ENCODE data around the gene PLOD1.
"Not testable (repeated sequence)": the region's sequence is repeated elsewhere in the genome, so short reads cannot be mapped to it uniquely, and the experiment has no call there.

The PLOD1 gene

DNA sequence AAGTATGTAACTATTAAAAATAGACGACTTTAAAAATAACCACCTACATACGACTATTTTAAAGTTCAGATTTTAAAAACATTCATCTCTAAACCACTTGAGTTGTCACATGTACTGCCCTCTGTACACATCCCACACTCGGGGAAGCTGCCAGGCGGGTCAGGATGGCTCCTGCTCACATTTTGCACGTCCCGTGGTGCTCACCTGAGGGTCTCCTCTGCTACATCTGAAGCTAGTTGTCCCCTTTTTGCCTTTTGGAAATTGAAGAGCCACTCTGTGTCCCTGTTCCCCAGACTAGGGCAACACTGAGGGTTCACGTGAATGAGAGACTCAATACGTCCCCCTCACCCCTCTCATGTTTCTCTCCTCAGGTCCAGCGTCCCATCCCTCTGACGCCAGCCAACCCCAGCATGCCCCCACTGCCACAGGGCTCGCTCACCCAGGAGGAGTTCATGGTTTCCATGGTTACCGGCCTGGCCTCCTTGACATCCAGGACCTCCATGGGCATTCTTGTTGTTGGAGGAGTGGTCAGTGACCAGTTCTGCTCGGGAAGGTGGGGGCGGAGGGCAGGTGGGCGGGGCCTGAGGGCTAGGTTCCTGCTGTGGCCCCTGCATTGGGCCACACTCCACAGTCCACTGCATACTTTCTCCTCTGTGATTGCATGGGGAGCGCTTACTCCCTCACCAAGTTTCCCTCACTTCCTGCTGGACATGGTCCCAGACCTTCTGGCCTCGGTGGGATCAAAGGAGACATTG lies 71.8 kb downstream of the PLOD1 start:
- Histone ChIP-seq H3K9ac (ENCODE audit: low read length) (no peak overlapping the region), H2AK5ac (ENCODE audit: low read length, severe bottlenecking) (no peak overlapping the region), H3K79me1 (replicated peaks; ENCODE audit: low read length, poor library complexity, severe bottlenecking) (peaks cover 18% of the 10 kb centered on the region), H2AFZ (ENCODE audit: low read depth, low read length) (no peak overlapping the region), H3K4ac (ENCODE audit: low read depth in 1 of 2, low read length in 2 of 2) (no peak overlapping the region), H3K4me3 (ENCODE audit: insufficient read depth in 1 of 2, low read depth in 1 of 2, low read length in 2 of 2) (no peak overlapping the region), H3K4me1 (ENCODE audit: control insufficient read depth, insufficient read depth, low read depth, low read length) (peaks cover 7% of the 10 kb centered on the region), H3K23ac (ENCODE audit: low read length in 2 of 2) (no peak overlapping the region), H2BK5ac (ENCODE audit: low read depth, low read length, poor library complexity, severe bottlenecking) (no peak overlapping the region), H3K27me3 (ENCODE audit: control insufficient read depth in 1 of 2, insufficient read depth in 1 of 2, low read length in 2 of 2) (no peaks in the 10 kb centered on the region), H2BK12ac (ENCODE audit: low read length in 2 of 2) (no peak overlapping the region), H4K91ac (ENCODE audit: low read length) (no peak overlapping the region), H3K9me3 (ENCODE audit: control insufficient read depth, low read length) (no peaks in the 10 kb centered on the region), H2BK15ac (ENCODE audit: low read depth, poor library complexity, severe bottlenecking) (no peak overlapping the region), H3K36me3 (ENCODE audit: control insufficient read depth in 1 of 2, insufficient read depth in 2 of 2, low read depth in 1 of 2, low read length in 2 of 2) (peaks cover 79 to 83% of the 10 kb centered on the region in 2 experiments), H3K18ac (ENCODE audit: low read depth in 1 of 2, low read length in 2 of 2) (no peak overlapping the region), H3K14ac (ENCODE audit: low read length in 2 of 2) (no peak overlapping the region), H3K4me2 (ENCODE audit: low read length, poor library complexity, severe bottlenecking) (no peak overlapping the region), H2BK120ac (ENCODE audit: low read depth, low read length) (no peak overlapping the region), H4K8ac (ENCODE audit: low read length) (no peak overlapping the region), H3K27ac (ENCODE audit: low read length, poor library complexity, severe bottlenecking) (no peak overlapping the region)
- no peak for DNase-seq
- WGBS = 95% methylated on average over 17 of the region's 17 CpGs

DNA sequence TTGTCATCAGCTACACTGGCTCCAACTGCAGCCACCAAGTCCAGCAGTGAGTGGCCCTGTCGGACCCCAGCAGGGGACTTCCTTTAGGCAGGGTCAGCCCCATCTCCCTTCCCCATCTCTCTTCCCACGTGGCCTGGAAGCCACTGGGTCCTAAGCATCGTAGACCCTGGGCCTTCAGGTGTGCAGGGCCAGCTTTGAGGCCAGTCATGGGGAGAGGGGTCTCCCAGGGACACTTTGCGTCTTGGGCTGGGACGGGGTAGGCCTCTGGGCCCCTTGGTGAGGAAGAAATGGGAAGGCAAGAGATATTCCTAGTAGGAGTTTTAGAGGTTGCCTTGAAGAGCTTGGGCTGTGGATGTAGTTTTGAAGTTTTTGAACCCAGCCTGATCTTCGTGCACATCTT lies 72.7 kb downstream of the PLOD1 start:
- 98% methylated on average over 6 of the region's 6 CpGs for WGBS
- H2BK5ac ChIP-seq (ENCODE audit: low read depth, low read length, poor library complexity, severe bottlenecking) = peak overlapping the region; percentile 12
- no peaks in the 10 kb centered on the region for H3K27me3 ChIP-seq (ENCODE audit: control insufficient read depth in 1 of 2, insufficient read depth in 1 of 2, low read length in 2 of 2)
- H3K4me3 ChIP-seq (ENCODE audit: insufficient read depth in 1 of 2, low read depth in 1 of 2, low read length in 2 of 2) = no peak overlapping the region
- no peak overlapping the region for H3K14ac ChIP-seq (ENCODE audit: low read length in 2 of 2)
- no peak overlapping the region for H2AK5ac ChIP-seq (ENCODE audit: low read length, severe bottlenecking)
- H3K4me2 ChIP-seq (ENCODE audit: low read length, poor library complexity, severe bottlenecking) = no peak overlapping the region
- no peak overlapping the region for H2AFZ ChIP-seq (ENCODE audit: low read depth, low read length)
- no peak overlapping the region for H3K4ac ChIP-seq (ENCODE audit: low read depth in 1 of 2, low read length in 2 of 2)
- H3K18ac ChIP-seq (ENCODE audit: low read depth in 1 of 2, low read length in 2 of 2) = no peak overlapping the region
- H2BK12ac ChIP-seq (ENCODE audit: low read length in 2 of 2) = no peak overlapping the region
- no peak overlapping the region for H2BK120ac ChIP-seq (ENCODE audit: low read depth, low read length)
- H3K9me3 ChIP-seq (ENCODE audit: control insufficient read depth, low read length) = no peaks in the 10 kb centered on the region
- H3K27ac ChIP-seq (ENCODE audit: low read length, poor library complexity, severe bottlenecking) = no peak overlapping the region
- no peak overlapping the region for H3K9ac ChIP-seq (ENCODE audit: low read length)
- peaks cover 18% of the 10 kb centered on the region for H3K79me1 ChIP-seq (replicated peaks; ENCODE audit: low read length, poor library complexity, severe bottlenecking)
- H3K4me1 ChIP-seq (ENCODE audit: control insufficient read depth, insufficient read depth, low read depth, low read length) = peaks cover 2% of the 10 kb centered on the region
- peaks cover 79 to 83% of the 10 kb centered on the region in 2 experiments for H3K36me3 ChIP-seq (ENCODE audit: control insufficient read depth in 1 of 2, insufficient read depth in 2 of 2, low read depth in 1 of 2, low read length in 2 of 2)
- no peak overlapping the region for H4K8ac ChIP-seq (ENCODE audit: low read length)
- H4K91ac ChIP-seq (ENCODE audit: low read length) = no peak overlapping the region
- no peak overlapping the region for H2BK15ac ChIP-seq (ENCODE audit: low read depth, poor library complexity, severe bottlenecking)
- H3K23ac ChIP-seq (ENCODE audit: low read length in 2 of 2) = no peak overlapping the region
- DNase-seq = no peak

DNA sequence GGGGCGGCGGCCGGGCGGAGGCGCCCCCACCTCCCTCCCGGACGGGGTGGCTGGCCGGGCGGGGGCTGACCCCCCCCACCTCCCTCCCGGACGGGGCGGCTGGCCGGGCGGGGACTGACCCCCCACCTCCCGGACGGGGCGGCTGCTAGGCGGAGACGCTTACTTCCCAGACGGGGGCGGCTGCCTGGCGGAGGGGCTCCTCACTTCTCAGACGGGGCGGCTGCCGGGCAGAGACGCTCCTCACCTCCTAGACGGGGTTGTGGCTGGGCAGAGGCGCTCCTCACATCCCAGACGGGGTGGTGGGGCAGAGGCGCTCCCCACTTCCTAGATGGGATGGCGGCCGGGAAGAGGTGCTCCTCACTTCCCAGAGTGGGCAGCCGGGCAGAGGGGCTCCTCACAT lies 73.8 kb downstream of the PLOD1 start:
- H3K4ac ChIP-seq (ENCODE audit: low read depth in 1 of 2, low read length in 2 of 2); H3K14ac ChIP-seq (ENCODE audit: low read length in 2 of 2); H3K9ac ChIP-seq (ENCODE audit: low read length); H3K4me3 ChIP-seq (ENCODE audit: insufficient read depth in 1 of 2, low read depth in 1 of 2, low read length in 2 of 2); H3K4me2 ChIP-seq (ENCODE audit: low read length, poor library complexity, severe bottlenecking); H3K4me1 ChIP-seq (ENCODE audit: control insufficient read depth, insufficient read depth, low read depth, low read length); H2AFZ ChIP-seq (ENCODE audit: low read depth, low read length); H3K9me3 ChIP-seq (ENCODE audit: control insufficient read depth, low read length); H3K27me3 ChIP-seq (ENCODE audit: control insufficient read depth in 1 of 2, insufficient read depth in 1 of 2, low read length in 2 of 2); H4K8ac ChIP-seq (ENCODE audit: low read length); H3K27ac ChIP-seq (ENCODE audit: low read length, poor library complexity, severe bottlenecking); H3K23ac ChIP-seq (ENCODE audit: low read length in 2 of 2); H2AK5ac ChIP-seq (ENCODE audit: low read length, severe bottlenecking); H4K91ac ChIP-seq (ENCODE audit: low read length); H2BK5ac ChIP-seq (ENCODE audit: low read depth, low read length, poor library complexity, severe bottlenecking); H2BK120ac ChIP-seq (ENCODE audit: low read depth, low read length); H2BK15ac ChIP-seq (ENCODE audit: low read depth, poor library complexity, severe bottlenecking); H2BK12ac ChIP-seq (ENCODE audit: low read length in 2 of 2); DNase-seq; H3K18ac ChIP-seq (ENCODE audit: low read depth in 1 of 2, low read length in 2 of 2): not testable (repeated sequence)
- H3K79me1 ChIP-seq (replicated peaks; ENCODE audit: low read length, poor library complexity, severe bottlenecking) = peaks cover 20% of the 10 kb centered on the region
- WGBS = 92% methylated on average over 16 of the region's 33 CpGs
- peaks cover 81 to 83% of the 10 kb centered on the region in 2 experiments for H3K36me3 ChIP-seq (ENCODE audit: control insufficient read depth in 1 of 2, insufficient read depth in 2 of 2, low read depth in 1 of 2, low read length in 2 of 2)

DNA sequence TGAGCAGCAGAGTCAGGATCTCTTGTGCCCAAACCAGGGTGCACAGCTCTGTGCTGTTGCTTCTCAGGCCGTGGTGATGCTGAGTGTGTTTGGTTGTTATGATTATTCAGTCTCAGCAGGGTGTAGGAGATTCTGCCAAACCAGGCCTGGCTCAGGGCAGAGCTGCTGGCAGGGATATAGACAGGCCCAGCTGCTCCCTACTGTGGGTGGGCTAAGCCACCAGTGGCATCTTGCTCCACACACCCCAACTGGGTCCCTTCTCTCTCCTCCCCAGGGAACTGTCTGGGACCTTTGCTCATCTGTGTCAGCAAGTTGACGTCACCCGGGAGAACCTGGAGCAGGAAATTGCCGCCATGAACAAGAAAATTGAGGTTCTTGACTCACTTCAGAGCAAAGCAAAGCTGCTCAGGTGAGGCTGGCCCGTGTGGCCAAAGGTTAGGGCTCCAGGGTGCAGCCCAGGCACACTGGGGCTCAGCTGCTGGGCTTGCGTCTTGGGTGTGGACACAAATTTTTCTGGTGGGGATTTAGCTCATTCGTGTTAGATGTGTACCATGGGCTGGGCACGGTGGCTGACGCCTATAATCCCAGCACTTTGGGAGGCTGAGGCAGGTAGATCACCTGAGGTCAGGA lies 74.9 kb downstream of the PLOD1 start:
- Histone ChIP-seq H3K9ac (ENCODE audit: low read length) (no peak overlapping the region), H4K91ac (ENCODE audit: low read length) (no peak overlapping the region), H3K4me2 (ENCODE audit: low read length, poor library complexity, severe bottlenecking) (no peak overlapping the region), H2BK15ac (ENCODE audit: low read depth, poor library complexity, severe bottlenecking) (no peak overlapping the region), H2AFZ (ENCODE audit: low read depth, low read length) (no peak overlapping the region), H2BK12ac (ENCODE audit: low read length in 2 of 2) (no peak overlapping the region), H3K27ac (ENCODE audit: low read length, poor library complexity, severe bottlenecking) (no peak overlapping the region), H3K36me3 (ENCODE audit: control insufficient read depth in 1 of 2, insufficient read depth in 2 of 2, low read depth in 1 of 2, low read length in 2 of 2) (peaks cover 71 to 77% of the 10 kb centered on the region in 2 experiments), H3K23ac (ENCODE audit: low read length in 2 of 2) (no peak overlapping the region), H3K14ac (ENCODE audit: low read length in 2 of 2) (no peak overlapping the region), H3K4ac (ENCODE audit: low read depth in 1 of 2, low read length in 2 of 2) (no peak overlapping the region), H3K18ac (ENCODE audit: low read depth in 1 of 2, low read length in 2 of 2) (no peak overlapping the region), H3K4me1 (ENCODE audit: control insufficient read depth, insufficient read depth, low read depth, low read length) (peaks cover 9% of the 10 kb centered on the region), H3K27me3 (ENCODE audit: control insufficient read depth in 1 of 2, insufficient read depth in 1 of 2, low read length in 2 of 2) (no peaks in the 10 kb centered on the region), H2AK5ac (ENCODE audit: low read length, severe bottlenecking) (no peak overlapping the region), H3K9me3 (ENCODE audit: control insufficient read depth, low read length) (no peaks in the 10 kb centered on the region), H3K79me1 (replicated peaks; ENCODE audit: low read length, poor library complexity, severe bottlenecking) (peaks cover 17% of the 10 kb centered on the region), H3K4me3 (ENCODE audit: insufficient read depth in 1 of 2, low read depth in 1 of 2, low read length in 2 of 2) (no peak overlapping the region), H2BK5ac (ENCODE audit: low read depth, low read length, poor library complexity, severe bottlenecking) (no peak overlapping the region), H4K8ac (ENCODE audit: low read length) (no peak overlapping the region), H2BK120ac (ENCODE audit: low read depth, low read length) (no peak overlapping the region)
- no peak for DNase-seq
- WGBS = 99% methylated on average over 9 of the region's 9 CpGs
